CD4-positive, alpha-beta T cell treated with Interferon gamma for 1 hour (primary cell): ENCODE data around the gene CAMK2N1.
A peak's percentile ranks its signal among the peaks of the same experiment; 100 is the strongest.

Source experiments
- DNase-seq: peaks from one replicate; pipeline ENCODE4 v3.0.0-alpha.2; 2020

CAMK2N1 gene

DNA sequence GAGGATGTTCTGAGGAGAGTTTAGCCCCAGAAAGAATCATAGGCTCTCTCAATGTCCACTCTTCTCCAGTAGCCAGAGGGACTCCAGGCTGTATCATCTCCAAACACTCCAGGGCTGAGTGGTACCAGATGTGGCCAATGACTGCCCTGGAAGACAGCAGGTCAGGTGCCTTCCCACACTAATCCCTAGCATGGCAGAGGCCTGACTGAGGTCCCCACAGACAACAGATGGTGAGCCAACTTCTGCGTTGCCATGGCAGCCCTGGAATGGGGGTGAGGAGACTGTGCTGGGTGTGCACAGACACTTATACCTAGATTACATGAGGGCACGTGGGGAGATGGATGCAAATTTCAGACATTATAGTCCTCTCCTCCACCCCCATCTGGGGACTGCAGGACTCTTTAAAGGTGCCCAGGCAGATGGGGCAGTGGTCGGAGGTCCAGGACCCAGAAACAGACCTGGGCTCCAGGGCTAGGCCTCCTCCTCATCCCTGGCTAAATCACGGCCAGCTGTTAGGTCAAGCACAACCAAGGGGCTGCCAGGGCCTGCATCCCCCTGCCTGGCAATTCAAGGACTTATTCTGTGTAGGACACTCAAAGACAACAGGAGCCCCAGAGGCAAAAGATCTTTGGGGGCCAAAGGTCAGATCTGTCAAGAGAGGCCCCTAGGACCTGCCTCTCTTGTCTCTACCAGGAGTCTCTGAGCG lies 42.9 kb downstream of the CAMK2N1 start:
- DNase-seq, result no peak

DNA sequence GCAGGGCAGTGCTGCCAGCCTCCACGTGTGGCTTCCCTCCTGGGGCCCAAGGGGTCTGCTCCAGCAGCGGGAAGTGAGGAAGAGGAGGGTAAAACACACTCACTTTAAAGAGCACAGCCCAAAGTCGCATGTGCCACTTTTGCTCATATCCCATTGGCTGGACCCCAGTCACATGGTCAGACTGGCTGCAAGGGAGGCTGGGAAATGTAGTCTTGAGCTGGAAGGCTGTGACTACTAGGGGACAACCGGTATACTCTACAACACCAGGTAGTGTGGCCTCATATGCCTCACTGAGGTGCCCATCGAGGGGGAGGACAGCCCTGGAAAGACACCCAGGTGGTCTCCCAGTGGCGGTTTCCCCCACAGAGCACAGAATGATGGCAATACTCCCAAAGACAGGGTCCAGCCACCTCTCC lies 45.2 kb downstream of the CAMK2N1 start:
- peak; percentile 46 for DNase-seq

DNA sequence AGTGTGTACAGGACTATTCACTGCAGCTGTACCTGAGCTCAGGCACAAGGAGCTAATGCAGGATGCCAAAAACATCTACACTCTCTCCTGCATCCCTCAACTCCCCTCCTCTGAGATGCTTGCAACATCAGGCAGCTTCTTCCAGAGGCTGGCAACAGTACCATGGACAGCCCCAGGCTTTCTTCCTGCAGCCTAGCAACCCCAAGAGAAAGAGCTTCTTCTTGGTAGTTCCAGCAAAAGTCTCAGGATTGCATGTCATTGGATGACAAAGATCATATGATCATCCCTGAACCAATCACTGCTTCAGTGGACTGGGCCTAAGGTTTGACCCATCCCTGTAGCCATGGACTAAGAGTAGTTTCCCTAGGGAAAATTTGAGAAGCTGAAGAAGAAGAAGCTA lies 46.7 kb downstream of the CAMK2N1 start:
- DNase-seq, result no peak

DNA sequence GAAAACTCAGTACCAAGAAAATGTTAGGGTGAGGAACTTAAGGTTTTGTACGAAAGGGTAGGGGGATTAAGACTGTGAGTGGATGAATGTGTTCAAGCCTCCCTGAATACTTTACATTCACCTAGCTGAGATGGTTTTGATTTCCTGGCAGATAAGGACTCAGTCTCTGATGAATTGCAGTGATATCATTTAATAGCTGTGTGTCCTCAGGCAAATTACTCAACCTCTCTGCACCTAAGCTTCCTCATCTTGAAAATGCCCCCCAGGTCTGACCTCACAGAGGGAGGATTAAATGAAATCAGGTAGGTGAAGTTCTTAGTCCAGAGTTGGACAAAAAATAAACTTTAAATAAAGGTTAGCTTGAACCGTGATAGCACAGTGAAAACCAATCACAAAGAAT lies 48.4 kb downstream of the CAMK2N1 start:
- no peak for DNase-seq

DNA sequence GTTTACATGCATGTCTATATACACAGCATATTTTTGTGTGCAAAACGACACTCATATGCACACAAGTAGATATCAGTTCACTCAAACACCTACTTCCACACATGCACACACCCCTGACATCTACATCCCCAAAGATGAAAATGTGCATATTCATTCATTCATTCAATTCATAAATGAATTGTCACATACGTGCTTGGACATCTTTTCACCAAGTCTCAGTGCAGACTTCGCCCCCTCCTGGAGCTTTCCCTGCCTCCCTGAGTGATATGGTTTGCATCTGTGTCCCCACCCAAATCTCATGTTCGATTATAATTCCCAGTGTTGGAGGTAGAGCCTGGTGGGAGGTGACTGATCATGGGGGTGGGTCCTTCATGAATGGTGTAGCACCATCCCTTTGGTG lies 53.1 kb downstream of the CAMK2N1 start:
- no peak for DNase-seq
